SK-N-SH (cell line): Measurements from ENCODE around the gene CBFA2T2. TPM values are rescaled to one million over a fixed set of nuclear protein-coding genes. Genes with fewer than 3 reads are reported as not detected.

Experiments used
- CTCF ChIA-PET: fragments of 300-600, 350-600 bp; formaldehyde crosslinking; extraction: SDS; loops from one replicate; lab custom pipeline; 2021; lab: Yijun Ruan, JAX
- POLR2A ChIA-PET: fragments of 350-600 bp; sonication (Branson Sonifier 250); formaldehyde crosslinking; extraction: SDS; loops from one replicate; lab custom pipeline; 2020; ENCODE audit warnings: antibody characterized with exemption, inconsistent platforms; lab: Yijun Ruan, JAX
- DNase-seq: peaks from one replicate; pipeline ENCODE4 v3.0.0; 2012
- H2AFZ ChIP-seq: fragments of 200-600 bp; sonication (generic); 2 replicates; pipeline ENCODE4 v1.8.1; 2016; ENCODE audit warnings: antibody characterized with exemption, mild to moderate bottlenecking, low read depth
- H3F3A ChIP-seq: fragments of 200-600 bp; sonication (generic); replicated peaks from 2 replicates; pipeline ENCODE3; 2016; ENCODE audit warnings: antibody characterized with exemption, mild to moderate bottlenecking; ENCODE audit not compliant: insufficient read depth
- H3K27ac ChIP-seq, 2 experiments: fragments of 200-500 bp in 1 of 2; fragments of 200-600 bp in 1 of 2; sonication (Bioruptor generic) in 1 of 2; sonication (generic), shearing (Covaris generic) in 1 of 2; 2 replicates each; pipeline versions ENCODE4 v1.5.1 to v1.6.1; 2014 to 2016; ENCODE audit warnings: low read depth in 2 of 2, inconsistent platforms in 1 of 2, low read length in 1 of 2, mild to moderate bottlenecking in 1 of 2, mixed read lengths in 1 of 2
- H3K27me3 ChIP-seq: fragments of 200-600 bp; sonication (generic), shearing (Covaris generic); 2 replicates; pipeline ENCODE4 v1.6.1; 2016; ENCODE audit warnings: mixed run types; ENCODE audit not compliant: insufficient read depth
- H3K36me3 ChIP-seq, 2 experiments: fragments of 200-500 bp in 1 of 2; fragments of 200-600 bp in 1 of 2; sonication (Bioruptor generic) in 1 of 2; sonication (generic) in 1 of 2; replicated peaks in 1 of 2; 2 replicates each; pipeline versions ENCODE3 to v1.5.1; 2014 to 2016; ENCODE audit warnings: low read length in 1 of 2, mild to moderate bottlenecking in 1 of 2; ENCODE audit not compliant: insufficient read depth in 2 of 2, control insufficient read depth in 1 of 2
- H3K4me1 ChIP-seq, 2 experiments: fragments of 200-500 bp in 1 of 2; fragments of 200-600 bp in 1 of 2; sonication (Bioruptor generic) in 1 of 2; sonication (generic), shearing (Covaris generic) in 1 of 2; 2 replicates each; pipeline versions ENCODE4 v1.5.1 to v1.6.1; 2014 to 2016; ENCODE audit warnings: low read depth in 1 of 2, low read length in 1 of 2, mixed run types in 1 of 2; ENCODE audit not compliant: insufficient read depth in 2 of 2, control insufficient read depth in 1 of 2
- H3K4me2 ChIP-seq: fragments of 200-600 bp; sonication (generic), shearing (Covaris generic); 2 replicates; pipeline ENCODE4 v1.6.1; 2017; ENCODE audit warnings: mixed run types
- H3K4me3 ChIP-seq, 2 experiments: fragments of 200-500 bp in 1 of 2; fragments of 200-600 bp in 1 of 2; sonication (Bioruptor generic) in 1 of 2; sonication (generic), shearing (Covaris generic) in 1 of 2; 2 replicates each; pipeline versions ENCODE4 v1.5.1 to v1.8.1; 2014 to 2016; ENCODE audit warnings: low read depth in 2 of 2, inconsistent platforms in 1 of 2, low read length in 1 of 2, mild to moderate bottlenecking in 1 of 2, mixed read lengths in 1 of 2, moderate library complexity in 1 of 2
- H3K79me2 ChIP-seq: fragments of 200-600 bp; sonication (generic); 2 replicates; pipeline ENCODE4 v1.8.1; 2017; ENCODE audit warnings: mild to moderate bottlenecking; ENCODE audit not compliant: insufficient read depth
- H3K9ac ChIP-seq: fragments of 200-600 bp; sonication (generic); 2 replicates; pipeline ENCODE4 v1.6.1; 2017; ENCODE audit warnings: mixed run types
- H3K9me2 ChIP-seq: fragments of 200-600 bp; sonication (generic); 2 replicates; pipeline ENCODE4 v1.6.1; 2017; ENCODE audit warnings: mixed run types
- H3K9me3 ChIP-seq: fragments of 200-600 bp; sonication (generic); 2 replicates; pipeline ENCODE4 v1.6.1; 2017; ENCODE audit warnings: mixed run types, mild to moderate bottlenecking, moderate library complexity
- H4K20me1 ChIP-seq: fragments of 200-600 bp; sonication (generic); 2 replicates; pipeline ENCODE4 v1.6.1; 2017; ENCODE audit warnings: mild to moderate bottlenecking, mixed run types; ENCODE audit not compliant: insufficient read depth
- EP300 ChIP-seq, 2 experiments: IDR thresholded peaks; 2 replicates each; pipeline versions ENCODE4 v1.4.0 to v1.6.1; 2012; ENCODE audit warnings: borderline replicate concordance in 1 of 2, low read depth in 1 of 2, low read length in 1 of 2
- FOSL2 ChIP-seq: IDR thresholded peaks from 2 replicates; pipeline ENCODE4 v1.4.0; 2012; ENCODE audit warnings: low read depth, mild to moderate bottlenecking, moderate library complexity, borderline replicate concordance
- FOXJ3 ChIP-seq: sonication (generic); formaldehyde crosslinking; IDR thresholded peaks from 2 replicates; pipeline ENCODE4 v1.5.1; 2020; ENCODE audit warnings: mild to moderate bottlenecking, missing genetic modification reagents
- FOXM1 ChIP-seq: IDR thresholded peaks from 2 replicates; pipeline ENCODE4 v1.4.0; 2012; ENCODE audit warnings: low read depth, mild to moderate bottlenecking
- JUND ChIP-seq: IDR thresholded peaks from 2 replicates; pipeline ENCODE4 v1.4.0; 2012
- POLR2AphosphoS5 ChIP-seq: IDR thresholded peaks from 2 replicates; pipeline ENCODE4 v1.6.1; 2012; ENCODE audit warnings: low read depth, low read length
- RFX5 ChIP-seq: IDR thresholded peaks from 2 replicates; pipeline ENCODE4 v1.6.1; 2012; ENCODE audit warnings: mild to moderate bottlenecking, improper control_type of control experiment, low read length
- TAF1 ChIP-seq: IDR thresholded peaks from 2 replicates; pipeline ENCODE4 v1.6.1; 2012; ENCODE audit warnings: low read depth, mild to moderate bottlenecking, low read length, moderate library complexity, borderline replicate concordance
- TEAD4 ChIP-seq: IDR thresholded peaks from 2 replicates; pipeline ENCODE4 v1.4.0; 2012; ENCODE audit warnings: mild to moderate bottlenecking, borderline replicate concordance; ENCODE audit not compliant: insufficient read depth
- YY1 ChIP-seq: IDR thresholded peaks from 2 replicates; pipeline ENCODE4 v1.4.0; 2012; ENCODE audit warnings: low read depth, mild to moderate bottlenecking
- WGBS: methylation state at CpG from one replicate; pipeline ENCODE4 v1.1.6; 2017; ENCODE audit warnings: low lambda C conversion rate; 5-methylcytosine and 5-hydroxymethylcytosine counted together
- polyA plus RNA-seq, 3 experiments: library from polyadenylated mRNA; depleted of rRNA; stranded (reverse); fragments of >200 nt; gene quantifications; 2 replicates each; pipeline ENCODE4 v1.2.3, GENCODE V29; 2012
- TF ChIP-seq, protein P1 (sequence below): fragments of 200-600 bp; sonication (generic); IDR thresholded peaks from 2 replicates; pipeline ENCODE4 v1.6.1; 2017; ENCODE audit warnings: antibody characterized with exemption, mild to moderate bottlenecking, moderate library complexity
- TF ChIP-seq, protein P2 (sequence below): fragments of 150-350 bp; IDR thresholded peaks from 2 replicates; pipeline ENCODE4 v1.6.1; 2017; ENCODE audit warnings: antibody characterized with exemption, low read length, low read depth, borderline replicate concordance
- TF ChIP-seq, protein P3 (sequence below): IDR thresholded peaks from 2 replicates; pipeline ENCODE4 v1.4.0; 2012; ENCODE audit warnings: low read depth, borderline replicate concordance
- TF ChIP-seq, protein P4 (sequence below): IDR thresholded peaks from 2 replicates; pipeline ENCODE4 v1.4.0; 2012; ENCODE audit warnings: low read depth
- TF ChIP-seq, protein P5 (sequence below): IDR thresholded peaks from 2 replicates; pipeline ENCODE4 v1.4.0; 2012; ENCODE audit warnings: low read depth, borderline replicate concordance
- TF ChIP-seq, protein P6 (sequence below): IDR thresholded peaks from 2 replicates; pipeline ENCODE4; 2012

The CBFA2T2 gene
- polyA plus RNA-seq, 1 of the 3 experiments (the other 2 are of a cell fraction), result 11.0 TPM

DNA sequence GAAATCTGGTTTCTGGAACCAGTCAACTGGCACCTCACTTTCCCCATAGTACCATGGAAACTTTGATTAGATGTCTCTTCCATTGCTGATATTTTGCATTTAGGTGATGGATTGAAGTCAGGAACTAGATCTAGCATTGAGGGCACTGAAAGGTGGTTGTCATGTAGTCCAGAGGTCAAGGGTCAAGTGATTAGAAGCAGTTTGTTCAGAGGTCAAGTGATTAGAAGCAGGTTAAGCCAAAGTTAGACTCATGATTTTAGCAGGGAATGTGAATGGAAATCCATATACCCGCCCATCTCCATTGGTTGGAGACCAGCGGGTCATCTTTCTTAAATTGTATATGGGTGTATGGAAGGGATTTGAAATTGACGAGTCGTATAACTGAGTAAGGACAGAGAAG lies 51.2 kb downstream of the CBFA2T2 start:
- CTCF ChIA-PET, result no interaction called here
- WGBS, result 96% methylated on average over 4 of the region's 4 CpGs

DNA sequence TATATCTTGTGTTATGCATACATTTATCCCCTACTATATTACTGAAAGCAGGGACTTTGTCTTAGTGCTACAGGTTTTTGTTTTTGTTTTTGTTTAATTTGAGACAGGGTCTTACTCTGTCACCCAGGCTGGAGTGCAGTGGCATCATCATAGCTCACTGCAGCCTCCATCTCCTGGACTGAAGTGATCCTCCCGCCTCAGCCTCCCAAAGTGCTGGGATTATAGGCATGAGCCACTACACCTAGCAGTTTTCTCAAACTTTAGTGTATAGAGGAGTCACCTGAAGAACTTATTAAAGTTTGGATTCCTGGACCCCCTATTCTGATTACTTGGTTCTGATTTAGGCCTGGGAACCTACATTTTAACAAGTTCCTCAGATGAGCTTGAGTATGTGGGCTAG lies 51.9 kb downstream of the CBFA2T2 start:
- peaks cover 10% of the 10 kb centered on the region; the same call in 1 of the 2 replicates for H4K20me1 ChIP-seq
- no peaks in the 10 kb centered on the region for H3K27me3 ChIP-seq
- H3K4me3 ChIP-seq, result no peak overlapping the region
- ChIA-PET POLR2A (interaction anchor here (1.1 kb wide), 1 partner anchor 121 kb away, joined by 3 read pairs; no protein-coding TSS in a partner anchor), CTCF (interaction anchor here (0.6 kb wide), 1 partner anchor 40 kb away, joined by 3 read pairs; no protein-coding TSS in a partner anchor)
- H3K36me3 ChIP-seq, result no peaks in the 10 kb centered on the region
- 100% methylated on average over 1 of the region's 1 CpG for WGBS
- no peaks in the 10 kb centered on the region for H3K9me3 ChIP-seq
- H2AFZ ChIP-seq, result no peak overlapping the region
- H3K9ac ChIP-seq, result no peak overlapping the region
- no peaks in the 10 kb centered on the region for H3K9me2 ChIP-seq
- peaks cover 8 to 11% of the 10 kb centered on the region in 2 experiments for H3K4me1 ChIP-seq
- H3K4me2 ChIP-seq, result no peak overlapping the region
- DNase-seq, result no peak
- no peaks in the 10 kb centered on the region for H3F3A ChIP-seq
- peaks cover 11% of the 10 kb centered on the region; the same call in 1 of the 2 replicates for H3K79me2 ChIP-seq
- H3K27ac ChIP-seq, result no peak overlapping the region
- TF ChIP-seq, protein P1, sequence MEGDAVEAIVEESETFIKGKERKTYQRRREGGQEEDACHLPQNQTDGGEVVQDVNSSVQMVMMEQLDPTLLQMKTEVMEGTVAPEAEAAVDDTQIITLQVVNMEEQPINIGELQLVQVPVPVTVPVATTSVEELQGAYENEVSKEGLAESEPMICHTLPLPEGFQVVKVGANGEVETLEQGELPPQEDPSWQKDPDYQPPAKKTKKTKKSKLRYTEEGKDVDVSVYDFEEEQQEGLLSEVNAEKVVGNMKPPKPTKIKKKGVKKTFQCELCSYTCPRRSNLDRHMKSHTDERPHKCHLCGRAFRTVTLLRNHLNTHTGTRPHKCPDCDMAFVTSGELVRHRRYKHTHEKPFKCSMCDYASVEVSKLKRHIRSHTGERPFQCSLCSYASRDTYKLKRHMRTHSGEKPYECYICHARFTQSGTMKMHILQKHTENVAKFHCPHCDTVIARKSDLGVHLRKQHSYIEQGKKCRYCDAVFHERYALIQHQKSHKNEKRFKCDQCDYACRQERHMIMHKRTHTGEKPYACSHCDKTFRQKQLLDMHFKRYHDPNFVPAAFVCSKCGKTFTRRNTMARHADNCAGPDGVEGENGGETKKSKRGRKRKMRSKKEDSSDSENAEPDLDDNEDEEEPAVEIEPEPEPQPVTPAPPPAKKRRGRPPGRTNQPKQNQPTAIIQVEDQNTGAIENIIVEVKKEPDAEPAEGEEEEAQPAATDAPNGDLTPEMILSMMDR, result no peak
- TF ChIP-seq EP300 (IDR thresholded peaks at IDR 0.05; ENCODE audit: borderline replicate concordance in 1 of 2, low read depth in 1 of 2, low read length in 1 of 2) (no peak), YY1 (no peak), TEAD4 (no peak), RFX5 (no peak), POLR2AphosphoS5 (no peak), FOSL2 (no peak)
- TF ChIP-seq, protein P2, sequence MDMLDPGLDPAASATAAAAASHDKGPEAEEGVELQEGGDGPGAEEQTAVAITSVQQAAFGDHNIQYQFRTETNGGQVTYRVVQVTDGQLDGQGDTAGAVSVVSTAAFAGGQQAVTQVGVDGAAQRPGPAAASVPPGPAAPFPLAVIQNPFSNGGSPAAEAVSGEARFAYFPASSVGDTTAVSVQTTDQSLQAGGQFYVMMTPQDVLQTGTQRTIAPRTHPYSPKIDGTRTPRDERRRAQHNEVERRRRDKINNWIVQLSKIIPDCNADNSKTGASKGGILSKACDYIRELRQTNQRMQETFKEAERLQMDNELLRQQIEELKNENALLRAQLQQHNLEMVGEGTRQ, result no peak
- TF ChIP-seq, protein P3, sequence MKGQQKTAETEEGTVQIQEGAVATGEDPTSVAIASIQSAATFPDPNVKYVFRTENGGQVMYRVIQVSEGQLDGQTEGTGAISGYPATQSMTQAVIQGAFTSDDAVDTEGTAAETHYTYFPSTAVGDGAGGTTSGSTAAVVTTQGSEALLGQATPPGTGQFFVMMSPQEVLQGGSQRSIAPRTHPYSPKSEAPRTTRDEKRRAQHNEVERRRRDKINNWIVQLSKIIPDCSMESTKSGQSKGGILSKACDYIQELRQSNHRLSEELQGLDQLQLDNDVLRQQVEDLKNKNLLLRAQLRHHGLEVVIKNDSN, result no peak
- TF ChIP-seq, protein P4, sequence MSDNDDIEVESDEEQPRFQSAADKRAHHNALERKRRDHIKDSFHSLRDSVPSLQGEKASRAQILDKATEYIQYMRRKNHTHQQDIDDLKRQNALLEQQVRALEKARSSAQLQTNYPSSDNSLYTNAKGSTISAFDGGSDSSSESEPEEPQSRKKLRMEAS, result no peak

More for the DNA sequence above, 51.2 kb downstream of the CBFA2T2 start:
- Histone ChIP-seq H3K36me3 (no peaks in the 10 kb centered on the region), H3F3A (no peaks in the 10 kb centered on the region), H3K9me3 (no peaks in the 10 kb centered on the region), H3K79me2 (peaks cover 11% of the 10 kb centered on the region; the same call in 1 of the 2 replicates), H2AFZ (no peak overlapping the region), H4K20me1 (peaks cover 10% of the 10 kb centered on the region; the same call in 1 of the 2 replicates), H3K4me1 (peaks cover 8 to 11% of the 10 kb centered on the region in 2 experiments; a peak in 3 of 4 replicates), H3K9ac (no peak overlapping the region), H3K27me3 (no peaks in the 10 kb centered on the region), H3K9me2 (no peaks in the 10 kb centered on the region), H3K4me2 (no peak overlapping the region), H3K27ac (no peak overlapping the region), H3K4me3 (no peak overlapping the region)
- DNase-seq, result no peak
- POLR2A ChIA-PET, result no interaction called here
- TF ChIP-seq TAF1 (no peak), FOXJ3 (CRISPR knock-in tag) (no peak), FOXM1 (no peak), JUND (no peak)
- TF ChIP-seq, protein P5, sequence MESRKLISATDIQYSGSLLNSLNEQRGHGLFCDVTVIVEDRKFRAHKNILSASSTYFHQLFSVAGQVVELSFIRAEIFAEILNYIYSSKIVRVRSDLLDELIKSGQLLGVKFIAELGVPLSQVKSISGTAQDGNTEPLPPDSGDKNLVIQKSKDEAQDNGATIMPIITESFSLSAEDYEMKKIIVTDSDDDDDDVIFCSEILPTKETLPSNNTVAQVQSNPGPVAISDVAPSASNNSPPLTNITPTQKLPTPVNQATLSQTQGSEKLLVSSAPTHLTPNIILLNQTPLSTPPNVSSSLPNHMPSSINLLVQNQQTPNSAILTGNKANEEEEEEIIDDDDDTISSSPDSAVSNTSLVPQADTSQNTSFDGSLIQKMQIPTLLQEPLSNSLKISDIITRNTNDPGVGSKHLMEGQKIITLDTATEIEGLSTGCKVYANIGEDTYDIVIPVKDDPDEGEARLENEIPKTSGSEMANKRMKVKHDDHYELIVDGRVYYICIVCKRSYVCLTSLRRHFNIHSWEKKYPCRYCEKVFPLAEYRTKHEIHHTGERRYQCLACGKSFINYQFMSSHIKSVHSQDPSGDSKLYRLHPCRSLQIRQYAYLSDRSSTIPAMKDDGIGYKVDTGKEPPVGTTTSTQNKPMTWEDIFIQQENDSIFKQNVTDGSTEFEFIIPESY, result no peak
- TF ChIP-seq, protein P6, sequence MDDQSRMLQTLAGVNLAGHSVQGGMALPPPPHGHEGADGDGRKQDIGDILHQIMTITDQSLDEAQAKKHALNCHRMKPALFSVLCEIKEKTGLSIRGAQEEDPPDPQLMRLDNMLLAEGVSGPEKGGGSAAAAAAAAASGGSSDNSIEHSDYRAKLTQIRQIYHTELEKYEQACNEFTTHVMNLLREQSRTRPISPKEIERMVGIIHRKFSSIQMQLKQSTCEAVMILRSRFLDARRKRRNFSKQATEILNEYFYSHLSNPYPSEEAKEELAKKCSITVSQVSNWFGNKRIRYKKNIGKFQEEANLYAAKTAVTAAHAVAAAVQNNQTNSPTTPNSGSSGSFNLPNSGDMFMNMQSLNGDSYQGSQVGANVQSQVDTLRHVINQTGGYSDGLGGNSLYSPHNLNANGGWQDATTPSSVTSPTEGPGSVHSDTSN, result no peak
